ENCODE results near the gene BIRC5.

Gene BIRC5

DNA sequence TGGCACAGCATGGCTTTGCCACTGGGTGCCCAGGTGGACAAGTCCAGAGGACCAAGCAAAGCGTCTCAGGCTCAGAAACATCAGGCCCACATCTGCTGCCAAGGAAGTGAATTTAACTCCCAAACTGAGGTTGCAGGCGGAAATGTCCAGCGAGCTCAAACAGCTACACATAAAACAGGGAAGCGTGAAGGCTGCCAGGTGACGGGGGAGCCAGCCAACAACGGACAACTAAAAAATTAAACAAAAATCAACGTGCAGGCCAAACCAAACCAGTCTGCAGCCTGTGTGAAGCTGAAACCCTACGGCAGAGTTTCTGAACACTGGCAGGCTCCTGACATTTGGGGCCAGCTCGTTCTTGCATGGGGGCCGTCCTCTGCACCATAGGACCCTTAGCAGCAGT is 29.7 kb upstream of the BIRC5 start:
- DNase-seq = no peak

DNA sequence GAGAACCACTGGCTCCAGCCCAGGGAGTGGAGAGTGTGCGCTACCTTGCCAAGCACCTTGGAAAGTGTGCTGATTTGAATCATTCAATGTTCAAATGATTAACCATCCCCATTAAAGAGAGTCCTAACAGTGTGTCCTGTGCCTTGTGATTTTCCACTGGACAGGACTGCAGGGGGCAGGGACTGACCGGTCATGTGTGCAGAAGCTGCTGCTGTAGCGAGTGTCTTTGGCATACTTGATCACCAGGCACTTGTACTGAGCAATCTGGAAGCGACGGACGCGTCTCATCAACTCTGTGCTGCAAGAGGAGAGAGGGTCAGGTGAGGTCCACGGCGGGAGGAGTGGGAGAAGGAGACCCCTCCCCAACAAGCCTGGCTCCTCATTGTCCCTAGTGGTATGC is 29.2 kb upstream of the BIRC5 start:
- DNase-seq = no peak

DNA sequence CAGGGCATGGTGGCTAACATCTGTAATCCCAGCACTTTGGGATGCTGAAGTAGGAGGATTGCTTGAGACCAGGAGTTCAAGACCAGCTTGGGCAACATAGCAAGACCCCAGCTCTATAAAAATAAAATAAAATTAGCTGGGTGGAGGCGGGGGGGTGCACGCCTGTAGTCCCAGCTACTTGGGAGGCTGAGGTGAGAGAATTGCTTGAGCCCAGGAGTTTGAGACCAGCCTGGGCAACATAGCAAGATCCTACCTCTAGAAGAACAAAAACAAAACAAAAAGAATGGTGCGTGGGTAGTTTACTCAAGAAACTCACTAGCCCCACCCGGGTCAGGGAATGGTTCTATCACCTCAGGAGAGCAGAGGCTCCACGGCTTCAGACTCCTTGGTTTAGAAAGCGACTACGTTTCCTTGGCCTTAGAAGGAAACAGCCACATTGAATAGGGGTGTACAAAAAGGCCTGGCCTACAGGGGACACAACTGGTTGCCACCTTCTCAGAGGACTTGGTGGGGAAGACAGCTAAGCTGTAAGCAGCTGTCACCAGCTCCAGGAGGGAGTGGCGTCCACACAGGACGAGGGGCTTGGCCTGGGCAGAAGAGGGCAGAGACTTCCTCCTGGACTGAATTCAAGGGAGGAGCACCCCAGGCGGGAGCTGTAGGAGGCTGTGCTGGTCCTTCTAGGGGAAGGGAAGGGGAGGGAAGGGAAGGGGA is 27.9 kb upstream of the BIRC5 start:
- DNase-seq = no peak

DNA sequence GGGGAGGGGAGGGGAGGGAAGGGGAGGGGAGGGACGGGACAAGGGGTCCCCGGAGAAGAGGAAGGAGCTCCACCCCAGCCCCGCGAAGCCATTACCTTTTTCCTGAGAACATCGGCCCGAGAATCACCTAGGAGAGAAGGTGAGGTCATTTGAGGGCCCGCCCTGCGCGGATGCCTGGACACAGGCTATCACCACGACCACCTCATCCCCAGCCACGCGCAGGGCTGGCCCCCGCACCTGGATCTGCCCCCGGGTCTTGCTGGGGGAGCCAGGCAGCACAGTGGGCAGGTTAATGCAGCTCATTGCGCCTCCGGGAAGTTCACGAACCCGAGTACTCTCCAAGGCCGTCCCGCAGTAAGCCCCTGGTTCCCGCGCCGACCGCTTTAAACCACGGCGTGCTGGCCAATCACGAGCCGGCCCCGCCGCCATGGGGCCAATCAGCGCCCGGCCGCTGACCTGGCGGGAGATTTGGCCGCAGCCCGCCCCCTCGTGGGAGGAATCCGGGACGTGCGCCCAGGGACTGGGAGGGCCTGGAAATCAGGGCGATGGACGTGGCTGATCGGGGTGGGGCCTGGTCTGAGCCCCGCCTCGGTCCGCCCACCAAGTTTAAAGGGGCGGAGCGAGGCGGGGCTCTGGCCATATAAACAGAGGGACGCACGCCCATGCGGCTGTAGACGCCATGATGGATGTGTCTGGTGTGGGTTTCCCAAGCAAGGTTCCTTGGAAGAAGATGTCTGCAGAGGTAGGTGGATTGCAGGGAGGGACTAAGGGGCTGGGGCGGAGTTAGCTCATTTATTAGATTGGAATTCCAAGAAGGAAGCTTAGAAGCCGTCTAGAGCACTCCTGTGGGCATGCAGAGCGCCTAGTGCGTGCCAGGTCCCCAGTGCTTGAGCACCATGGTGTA is 27.1 kb upstream of the BIRC5 start, which contains the start of the genes AFMID and TK1:
Gene AFMID, plus strand, starts transcription at position 671 of the 904 bp plus-strand sequence. Its CDS starts 9 bp downstream, at position 680.
Gene TK1, minus strand, starts transcription at position 361 of the 904 bp plus-strand sequence. Its CDS starts 58 bp downstream, at position 303.
- peak; percentile 69 for DNase-seq

DNA sequence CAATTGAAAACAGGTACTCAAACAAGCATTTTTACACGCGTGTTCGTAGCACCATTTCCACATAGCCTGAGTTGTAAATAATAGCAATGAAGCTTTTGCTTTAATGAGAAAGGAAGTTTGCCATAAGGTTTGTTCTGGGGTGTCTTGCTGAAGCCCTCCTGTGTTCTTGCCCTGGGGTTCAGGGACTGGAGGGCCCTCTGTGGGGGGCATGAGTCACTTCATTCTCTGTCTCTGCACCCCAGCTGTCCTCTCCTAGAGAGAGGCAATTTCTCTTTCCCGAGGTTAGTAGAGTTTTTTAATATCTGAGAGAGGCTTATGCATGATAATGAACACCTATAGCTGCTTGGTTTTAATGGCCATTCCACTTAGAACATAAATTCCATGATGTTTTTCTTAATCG is 17.3 kb upstream of the BIRC5 start:
- DNase-seq = no peak

DNA sequence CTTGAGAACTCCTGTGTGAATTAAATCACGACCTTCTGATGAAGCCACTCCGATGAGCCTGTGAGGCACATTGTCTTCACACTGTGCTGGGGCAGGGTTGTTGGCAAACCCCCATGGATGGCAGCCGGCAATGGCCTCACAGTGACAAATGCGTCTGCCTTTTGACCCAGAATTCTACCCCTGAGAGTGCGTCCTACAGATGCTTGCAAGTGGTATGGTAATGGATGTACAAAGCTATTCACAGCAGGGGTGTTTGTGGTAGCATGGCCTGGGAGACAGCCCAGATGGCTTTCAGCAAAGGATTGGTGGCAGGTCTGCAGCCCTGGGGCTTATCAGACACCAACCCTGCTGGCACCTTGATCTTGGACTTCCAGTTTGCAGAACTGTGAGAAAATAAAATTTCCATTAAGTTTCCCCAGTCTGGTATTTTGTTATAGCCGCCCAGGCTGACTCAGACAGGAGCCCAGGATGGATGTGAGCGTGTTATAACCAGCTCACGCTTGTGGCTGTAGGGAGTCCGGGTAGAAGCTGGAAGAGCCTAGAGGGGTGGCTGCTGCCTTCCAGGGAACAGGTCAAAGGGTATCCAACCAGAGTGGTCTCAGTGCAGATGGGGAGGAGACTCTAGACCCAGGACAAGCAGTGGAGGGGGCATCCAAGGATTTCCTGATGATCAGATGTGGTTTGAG is 16.8 kb upstream of the BIRC5 start:
- no peak for DNase-seq

DNA sequence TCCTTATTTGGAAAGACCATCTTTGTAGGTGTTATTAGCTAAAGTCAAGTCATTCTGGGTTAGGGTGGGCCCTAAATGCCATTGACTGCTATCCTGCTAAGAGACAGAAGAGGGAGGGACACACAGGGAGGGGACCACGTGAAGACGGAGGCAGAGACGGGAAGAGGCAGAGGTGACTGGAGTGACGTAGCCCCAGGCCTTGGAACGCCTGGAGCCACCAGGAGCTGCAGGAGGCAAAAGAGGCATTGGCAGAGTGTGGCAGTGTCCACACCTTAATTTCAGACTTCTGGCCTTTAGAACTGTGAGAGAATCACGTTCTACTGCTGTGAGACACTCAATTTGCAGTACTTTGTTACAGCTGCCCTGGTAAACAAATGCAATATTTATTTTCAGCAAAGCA is 13.6 kb upstream of the BIRC5 start:
- DNase-seq = no peak

DNA sequence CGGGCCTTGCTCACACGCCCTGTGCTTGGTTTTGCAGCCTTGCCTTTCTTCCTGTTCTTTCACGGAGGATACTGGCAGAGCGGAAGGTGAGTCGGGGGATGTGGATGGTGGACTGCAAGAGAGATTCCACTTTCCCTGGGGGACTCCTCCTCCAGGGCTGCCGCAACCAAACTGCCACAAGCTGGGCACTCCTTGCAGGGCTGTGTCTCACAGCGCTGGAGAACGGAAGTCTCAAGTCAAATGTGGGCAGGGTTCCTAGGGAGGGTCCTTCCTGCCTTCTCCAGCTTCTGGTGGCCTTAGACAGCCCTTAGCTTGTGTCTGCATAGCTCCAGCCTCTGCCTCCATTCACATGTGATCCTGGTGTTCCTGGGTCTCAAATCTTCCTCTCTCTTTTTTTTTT is 11.4 kb upstream of the BIRC5 start:
- no peak for DNase-seq

DNA sequence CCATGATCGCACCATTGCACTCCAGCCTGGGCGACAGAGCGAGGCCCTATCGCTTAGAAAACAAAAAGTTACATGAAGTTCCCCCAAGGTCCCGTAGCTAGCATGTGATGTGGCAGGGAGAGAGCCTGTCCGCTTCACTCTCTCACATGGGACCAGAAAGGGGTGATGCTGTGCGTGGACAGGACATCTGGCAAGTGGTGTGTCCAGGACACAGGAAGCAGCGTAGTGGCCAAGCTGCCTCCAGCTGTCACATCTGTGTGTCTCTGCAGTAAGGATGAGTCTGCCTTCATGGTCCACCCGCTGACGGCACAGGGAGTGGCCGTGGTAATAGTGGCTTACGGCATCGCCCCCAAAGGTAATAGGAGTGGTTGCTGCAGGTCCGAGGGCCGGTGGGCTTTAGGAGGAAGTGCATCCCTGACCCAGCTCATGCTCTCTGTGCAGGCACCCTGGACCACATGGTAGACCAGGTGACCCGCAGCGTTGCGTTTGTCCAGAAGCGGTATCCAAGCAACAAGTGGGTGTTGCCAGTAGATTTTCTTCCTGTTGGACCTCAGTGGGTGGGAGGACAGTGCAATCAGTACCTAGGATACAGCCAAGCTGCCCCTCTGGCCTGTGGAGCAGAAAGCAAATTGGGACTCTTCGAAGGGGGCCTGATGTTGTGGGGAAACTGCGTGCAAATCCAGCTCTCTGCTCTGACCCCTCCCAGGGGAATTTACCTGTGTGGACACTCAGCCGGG is 9.5 kb upstream of the BIRC5 start:
- DNase-seq = no peak

DNA sequence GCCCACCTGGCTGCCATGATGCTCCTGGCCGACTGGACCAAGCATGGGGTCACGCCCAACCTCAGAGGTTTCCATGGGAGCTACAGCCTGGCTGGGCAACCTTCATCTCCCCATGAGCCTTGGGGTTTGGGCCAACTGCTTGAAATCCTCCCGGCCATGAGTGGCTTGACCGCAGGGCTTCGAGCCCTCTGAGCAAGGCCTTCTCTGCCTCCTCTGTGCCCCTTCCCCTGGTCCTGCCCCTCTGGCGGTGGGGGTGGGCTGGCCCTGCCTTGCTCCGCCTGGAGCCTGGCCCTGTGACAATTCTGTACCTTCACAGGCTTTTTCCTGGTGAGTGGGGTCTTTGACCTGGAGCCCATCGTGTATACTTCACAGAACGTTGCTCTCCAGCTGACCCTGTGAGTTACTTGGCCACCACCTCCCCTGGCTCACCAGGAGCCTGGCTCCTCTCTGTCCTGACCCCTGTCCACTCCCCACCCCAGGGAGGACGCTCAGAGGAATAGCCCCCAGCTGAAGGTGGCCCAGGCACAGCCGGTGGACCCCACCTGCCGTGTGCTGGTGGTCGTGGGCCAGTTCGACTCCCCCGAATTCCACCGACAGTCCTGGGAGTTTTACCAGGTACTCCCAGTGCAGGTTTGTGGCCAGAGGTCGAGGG is 8.8 kb upstream of the BIRC5 start:
- no peak for DNase-seq

DNA sequence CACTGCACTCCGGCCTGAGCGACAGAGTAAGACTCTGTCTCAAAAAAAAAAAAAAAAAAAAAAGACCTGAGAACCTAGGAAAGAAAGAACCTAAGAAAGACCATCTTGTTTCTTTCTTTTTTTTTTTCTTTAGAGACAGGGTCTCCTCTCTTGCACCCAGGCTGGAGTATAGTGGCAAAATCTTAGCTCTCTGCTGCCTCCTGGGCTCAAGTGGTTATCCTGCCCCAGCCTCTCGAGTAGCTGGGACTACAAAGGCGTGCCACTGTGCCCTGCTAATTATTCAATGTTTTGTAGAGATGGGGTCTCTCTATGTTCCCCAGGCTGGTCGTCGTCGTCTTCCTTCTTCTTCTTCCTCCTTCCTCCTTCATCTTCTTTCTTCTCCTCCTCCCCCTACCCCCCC is 7.8 kb upstream of the BIRC5 start:
- DNase-seq = no peak

DNA sequence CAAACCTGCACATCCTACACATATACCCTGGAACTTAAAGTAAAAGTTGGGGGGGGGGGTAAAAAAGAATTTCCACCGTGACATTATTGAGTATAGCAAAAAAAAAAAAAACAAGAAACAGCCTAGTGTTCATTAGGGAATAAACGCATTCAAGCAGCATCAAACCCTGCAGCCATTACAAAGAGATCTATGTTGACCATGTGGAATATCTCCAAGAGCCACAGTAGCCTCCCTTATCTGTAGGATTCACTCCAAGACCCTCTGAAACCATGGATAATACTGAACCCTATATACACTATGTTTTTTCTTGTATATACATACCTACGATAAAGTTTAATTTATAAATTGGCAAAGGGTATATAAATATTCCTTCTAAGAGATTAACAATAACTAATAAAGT is 5.6 kb upstream of the BIRC5 start:
- DNase-seq = no peak

DNA sequence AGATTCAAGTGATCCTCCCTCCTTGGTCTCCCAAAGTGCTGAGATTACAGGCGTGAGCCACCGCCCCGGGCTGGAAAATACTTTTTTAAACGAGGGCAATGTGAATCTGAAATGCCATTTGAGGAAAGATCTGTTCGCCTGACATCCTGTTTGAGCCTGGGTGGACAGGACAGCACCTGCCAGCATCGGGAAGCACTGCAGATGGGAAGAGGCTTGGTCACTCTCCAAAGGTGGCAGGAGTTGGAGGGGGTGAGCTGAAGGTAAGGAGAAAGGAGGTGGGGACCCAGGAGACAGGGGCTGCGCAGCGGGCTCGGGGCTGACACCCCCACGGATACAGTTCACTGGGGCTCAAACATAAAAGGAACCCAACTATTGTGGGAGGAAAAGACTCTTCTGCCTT is 3.9 kb upstream of the BIRC5 start:
- DNase-seq = no peak

DNA sequence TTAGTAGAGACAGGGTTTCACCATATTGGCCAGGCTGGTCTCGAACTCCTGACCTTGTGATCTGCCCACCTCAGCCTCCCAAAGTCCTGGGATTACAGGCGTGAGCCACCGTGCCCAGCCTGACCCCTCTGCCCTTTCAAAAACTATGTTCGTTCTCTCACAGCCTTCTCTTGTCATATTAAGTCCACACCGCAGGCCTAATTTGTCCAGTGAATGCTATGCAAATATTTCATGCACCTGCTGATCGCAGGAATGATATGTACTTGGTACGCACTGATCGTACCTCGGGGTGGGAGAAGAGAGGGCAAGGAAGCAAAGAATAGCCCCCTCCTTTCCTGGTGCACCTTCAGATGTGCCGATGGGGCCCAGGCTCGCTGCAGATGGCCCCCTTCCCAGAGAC is 3.0 kb upstream of the BIRC5 start:
- no peak for DNase-seq

DNA sequence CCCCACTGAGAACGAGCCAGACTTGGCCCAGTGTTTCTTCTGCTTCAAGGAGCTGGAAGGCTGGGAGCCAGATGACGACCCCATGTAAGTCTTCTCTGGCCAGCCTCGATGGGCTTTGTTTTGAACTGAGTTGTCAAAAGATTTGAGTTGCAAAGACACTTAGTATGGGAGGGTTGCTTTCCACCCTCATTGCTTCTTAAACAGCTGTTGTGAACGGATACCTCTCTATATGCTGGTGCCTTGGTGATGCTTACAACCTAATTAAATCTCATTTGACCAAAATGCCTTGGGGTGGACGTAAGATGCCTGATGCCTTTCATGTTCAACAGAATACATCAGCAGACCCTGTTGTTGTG is 631 bp downstream of the BIRC5 start:
- DNase-seq = no peak

DNA sequence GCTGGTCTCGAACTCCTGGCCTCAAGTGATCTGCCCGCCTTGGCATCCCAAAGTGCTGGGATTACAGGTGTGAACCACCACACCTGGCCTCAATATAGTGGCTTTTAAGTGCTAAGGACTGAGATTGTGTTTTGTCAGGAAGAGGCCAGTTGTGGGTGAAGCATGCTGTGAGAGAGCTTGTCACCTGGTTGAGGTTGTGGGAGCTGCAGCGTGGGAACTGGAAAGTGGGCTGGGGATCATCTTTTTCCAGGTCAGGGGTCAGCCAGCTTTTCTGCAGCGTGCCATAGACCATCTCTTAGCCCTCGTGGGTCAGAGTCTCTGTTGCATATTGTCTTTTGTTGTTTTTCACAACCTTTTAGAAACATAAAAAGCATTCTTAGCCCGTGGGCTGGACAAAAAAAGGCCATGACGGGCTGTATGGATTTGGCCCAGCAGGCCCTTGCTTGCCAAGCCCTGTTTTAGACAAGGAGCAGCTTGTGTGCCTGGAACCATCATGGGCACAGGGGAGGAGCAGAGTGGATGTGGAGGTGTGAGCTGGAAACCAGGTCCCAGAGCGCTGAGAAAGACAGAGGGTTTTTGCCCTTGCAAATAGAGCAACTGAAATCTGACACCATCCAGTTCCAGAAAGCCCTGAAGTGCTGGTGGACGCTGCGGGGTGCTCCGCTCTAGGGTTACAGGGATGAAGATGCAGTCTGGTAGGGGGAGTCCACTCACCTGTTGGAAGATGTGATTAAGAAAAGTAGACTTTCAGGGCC is 5.5 kb downstream of the BIRC5 start:
- DNase-seq = no peak

DNA sequence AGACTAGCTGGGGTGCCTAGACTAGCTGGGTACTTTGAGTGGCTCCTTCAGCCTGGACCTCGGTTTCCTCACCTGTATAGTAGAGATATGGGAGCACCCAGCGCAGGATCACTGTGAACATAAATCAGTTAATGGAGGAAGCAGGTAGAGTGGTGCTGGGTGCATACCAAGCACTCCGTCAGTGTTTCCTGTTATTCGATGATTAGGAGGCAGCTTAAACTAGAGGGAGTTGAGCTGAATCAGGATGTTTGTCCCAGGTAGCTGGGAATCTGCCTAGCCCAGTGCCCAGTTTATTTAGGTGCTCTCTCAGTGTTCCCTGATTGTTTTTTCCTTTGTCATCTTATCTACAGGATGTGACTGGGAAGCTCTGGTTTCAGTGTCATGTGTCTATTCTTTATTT is 9.0 kb downstream of the BIRC5 start:
- no peak for DNase-seq

DNA sequence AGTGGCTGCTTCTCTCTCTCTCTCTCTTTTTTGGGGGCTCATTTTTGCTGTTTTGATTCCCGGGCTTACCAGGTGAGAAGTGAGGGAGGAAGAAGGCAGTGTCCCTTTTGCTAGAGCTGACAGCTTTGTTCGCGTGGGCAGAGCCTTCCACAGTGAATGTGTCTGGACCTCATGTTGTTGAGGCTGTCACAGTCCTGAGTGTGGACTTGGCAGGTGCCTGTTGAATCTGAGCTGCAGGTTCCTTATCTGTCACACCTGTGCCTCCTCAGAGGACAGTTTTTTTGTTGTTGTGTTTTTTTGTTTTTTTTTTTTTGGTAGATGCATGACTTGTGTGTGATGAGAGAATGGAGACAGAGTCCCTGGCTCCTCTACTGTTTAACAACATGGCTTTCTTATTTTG is 9.7 kb downstream of the BIRC5 start:
- no peak for DNase-seq

DNA sequence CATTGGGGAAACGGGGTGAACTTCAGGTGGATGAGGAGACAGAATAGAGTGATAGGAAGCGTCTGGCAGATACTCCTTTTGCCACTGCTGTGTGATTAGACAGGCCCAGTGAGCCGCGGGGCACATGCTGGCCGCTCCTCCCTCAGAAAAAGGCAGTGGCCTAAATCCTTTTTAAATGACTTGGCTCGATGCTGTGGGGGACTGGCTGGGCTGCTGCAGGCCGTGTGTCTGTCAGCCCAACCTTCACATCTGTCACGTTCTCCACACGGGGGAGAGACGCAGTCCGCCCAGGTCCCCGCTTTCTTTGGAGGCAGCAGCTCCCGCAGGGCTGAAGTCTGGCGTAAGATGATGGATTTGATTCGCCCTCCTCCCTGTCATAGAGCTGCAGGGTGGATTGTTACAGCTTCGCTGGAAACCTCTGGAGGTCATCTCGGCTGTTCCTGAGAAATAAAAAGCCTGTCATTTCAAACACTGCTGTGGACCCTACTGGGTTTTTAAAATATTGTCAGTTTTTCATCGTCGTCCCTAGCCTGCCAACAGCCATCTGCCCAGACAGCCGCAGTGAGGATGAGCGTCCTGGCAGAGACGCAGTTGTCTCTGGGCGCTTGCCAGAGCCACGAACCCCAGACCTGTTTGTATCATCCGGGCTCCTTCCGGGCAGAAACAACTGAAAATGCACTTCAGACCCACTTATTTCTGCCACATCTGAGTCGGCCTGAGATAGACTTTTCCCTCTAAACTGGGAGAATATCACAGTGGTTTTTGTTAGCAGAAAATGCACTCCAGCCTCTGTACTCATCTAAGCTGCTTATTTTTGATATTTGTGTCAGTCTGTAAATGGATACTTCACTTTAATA is 10.4 kb downstream of the BIRC5 start:
- DNase-seq = no peak

DNA sequence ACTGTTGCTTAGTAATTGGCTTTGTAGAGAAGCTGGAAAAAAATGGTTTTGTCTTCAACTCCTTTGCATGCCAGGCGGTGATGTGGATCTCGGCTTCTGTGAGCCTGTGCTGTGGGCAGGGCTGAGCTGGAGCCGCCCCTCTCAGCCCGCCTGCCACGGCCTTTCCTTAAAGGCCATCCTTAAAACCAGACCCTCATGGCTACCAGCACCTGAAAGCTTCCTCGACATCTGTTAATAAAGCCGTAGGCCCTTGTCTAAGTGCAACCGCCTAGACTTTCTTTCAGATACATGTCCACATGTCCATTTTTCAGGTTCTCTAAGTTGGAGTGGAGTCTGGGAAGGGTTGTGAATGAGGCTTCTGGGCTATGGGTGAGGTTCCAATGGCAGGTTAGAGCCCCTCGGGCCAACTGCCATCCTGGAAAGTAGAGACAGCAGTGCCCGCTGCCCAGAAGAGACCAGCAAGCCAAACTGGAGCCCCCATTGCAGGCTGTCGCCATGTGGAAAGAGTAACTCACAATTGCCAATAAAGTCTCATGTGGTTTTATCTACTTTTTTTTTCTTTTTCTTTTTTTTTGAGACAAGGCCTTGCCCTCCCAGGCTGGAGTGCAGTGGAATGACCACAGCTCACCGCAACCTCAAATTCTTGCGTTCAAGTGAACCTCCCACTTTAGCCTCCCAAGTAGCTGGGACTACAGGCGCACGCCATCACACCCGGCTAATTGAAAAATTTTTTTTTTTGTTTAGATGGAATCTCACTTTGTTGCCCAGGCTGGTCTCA is 11.2 kb downstream of the BIRC5 start:
- DNase-seq = no peak
